Measurements from ENCODE around the gene THAP5. TPM values are rescaled to one million over a fixed set of nuclear protein-coding genes. Genes with fewer than 3 reads are reported as not detected.

Gene THAP5
- total RNA-seq, 1 donor from 2014 or later = 28.2 TPM

- TF ChIP-seq CTCF (conservative IDR thresholded peaks at IDR 0.05) = no peak
- H3K4me1 Mint-ChIP-seq = peaks cover 11% of the 10 kb centered on the region
Observed at GRCh38 chr7:108517951-108518350, 51.6 kb downstream of the THAP5 start.

GRCh38 chr7:108515630-108516029 is 53.9 kb downstream of the THAP5 start:
- TF ChIP-seq CTCF (conservative IDR thresholded peaks at IDR 0.05) = no peak
- DNase-seq (ENCODE audit: low read depth, low spot score) = no peak
- H3K4me3 Mint-ChIP-seq = no peak overlapping the region
- no peak overlapping the region for H3K27ac Mint-ChIP-seq (ENCODE audit: unreplicated experiment)
- peaks cover 6% of the 10 kb centered on the region for H3K4me1 Mint-ChIP-seq
- no peaks in the 10 kb centered on the region for H3K27me3 Mint-ChIP-seq (ENCODE audit: low read depth)
- H3K36me3 Mint-ChIP-seq (ENCODE audit: low read depth) = peaks cover 14% of the 10 kb centered on the region
- peaks cover 7% of the 10 kb centered on the region for H3K9me3 Mint-ChIP-seq

More at GRCh38 chr7:108517951-108518350, 51.6 kb downstream of the THAP5 start:
- no peak for DNase-seq (ENCODE audit: low read depth, low spot score)
- Mint-ChIP-seq H3K4me3 (no peak overlapping the region), H3K27me3 (ENCODE audit: low read depth) (no peaks in the 10 kb centered on the region), H3K27ac (ENCODE audit: unreplicated experiment) (no peak overlapping the region), H3K36me3 (ENCODE audit: low read depth) (peaks cover 3% of the 10 kb centered on the region), H3K9me3 (peaks cover 5% of the 10 kb centered on the region)

GRCh38 chr7:108515013-108515412 is 54.5 kb downstream of the THAP5 start:
- DNase-seq (ENCODE audit: low read depth, low spot score) = no peak
- Mint-ChIP-seq H3K36me3 (ENCODE audit: low read depth) (peaks cover 20% of the 10 kb centered on the region), H3K4me3 (no peak overlapping the region), H3K27ac (ENCODE audit: unreplicated experiment) (no peak overlapping the region), H3K9me3 (peaks cover 7% of the 10 kb centered on the region), H3K27me3 (ENCODE audit: low read depth) (no peaks in the 10 kb centered on the region), H3K4me1 (peaks cover 6% of the 10 kb centered on the region)
- no peak for TF ChIP-seq CTCF (conservative IDR thresholded peaks at IDR 0.05)

Other genes starting within 250 kb of the THAP5 start
- 33.2 and 35.0 TPM in 2 replicates for gene NRCAM, start 113.3 kb downstream of the THAP5 start, total RNA-seq
- 11.5 and 12.1 TPM in 2 replicates for gene PNPLA8, start 43.6 kb downstream of the THAP5 start, total RNA-seq
- gene DNAJB9, start 168 bp upstream of the THAP5 start, total RNA-seq = 9.5 and 10.0 TPM in 2 replicates